ENCODE results near the gene EMILIN2. TPM values are rescaled to one million over a fixed set of nuclear protein-coding genes. Genes with fewer than 3 reads are reported as not detected.

Gene EMILIN2
- total and polyA plus RNA-seq, 2 experiments from 2014 or later = 10.6 to 16.8 TPM

- Histone ChIP-seq H3K9me3 (ENCODE audit: low read depth) (no peaks in the 10 kb centered on the region), H3K27me3 (no peaks in the 10 kb centered on the region), H3K36me3 (replicated peaks; ENCODE audit: insufficient read depth, low read depth) (no peaks in the 10 kb centered on the region), H3K79me2 (no peaks in the 10 kb centered on the region), H3K4me3 (no peak overlapping the region), H3K4me2 (no peak overlapping the region), H3K9me2 (replicated peaks; ENCODE audit: insufficient read depth) (no peaks in the 10 kb centered on the region), H4K20me1 (ENCODE audit: insufficient read depth, poor library complexity, severe bottlenecking) (no peaks in the 10 kb centered on the region), H2AFZ (no peak overlapping the region), H3K4me1 (ENCODE audit: insufficient read depth) (no peaks in the 10 kb centered on the region), H3K27ac (peak overlapping the region; percentile 7)
- DNase-seq (ENCODE audit: low spot score) = peak; percentile 81
- WGBS (ENCODE audit: low lambda C conversion rate, missing lambda C conversion rate) = 47% methylated on average over 10 of the region's 10 CpGs
- TF ChIP-seq EZH2 (IDR thresholded peaks at IDR 0.05; ENCODE audit: borderline replicate concordance) = no peak
- TF ChIP-seq CTCF (IDR thresholded peaks at IDR 0.05; ENCODE audit: poor library complexity) = peak; percentile 92
These were observed 85.7 kb downstream of the EMILIN2 start for GRCh38 chr18:2932247-2933181.

- no peaks in the 10 kb centered on the region for H3K27me3 ChIP-seq
- TF ChIP-seq CTCF (IDR thresholded peaks at IDR 0.05; ENCODE audit: poor library complexity) = no peak
- no peak for TF ChIP-seq EZH2phosphoT487 (IDR thresholded peaks at IDR 0.05; ENCODE audit: low read depth, severe bottlenecking, unreplicated experiment)
- no peak for TF ChIP-seq EZH2 (IDR thresholded peaks at IDR 0.05; ENCODE audit: borderline replicate concordance)
- no peak overlapping the region for H3K4me2 ChIP-seq
- H3K4me1 ChIP-seq (ENCODE audit: insufficient read depth) = peaks cover 5% of the 10 kb centered on the region
- H3K79me2 ChIP-seq = no peaks in the 10 kb centered on the region
- H3K9me2 ChIP-seq (replicated peaks; ENCODE audit: insufficient read depth) = no peaks in the 10 kb centered on the region
- no peak overlapping the region for H3K27ac ChIP-seq
- DNase-seq (ENCODE audit: low spot score) = no peak
- H3K36me3 ChIP-seq (replicated peaks; ENCODE audit: insufficient read depth, low read depth) = no peaks in the 10 kb centered on the region
- no peak overlapping the region for H2AFZ ChIP-seq
- WGBS (ENCODE audit: low lambda C conversion rate, missing lambda C conversion rate) = 80% methylated on average over 3 of the region's 3 CpGs
- H3K9me3 ChIP-seq (ENCODE audit: low read depth) = no peaks in the 10 kb centered on the region
- no peak overlapping the region for H3K4me3 ChIP-seq
- no peaks in the 10 kb centered on the region for H4K20me1 ChIP-seq (ENCODE audit: insufficient read depth, poor library complexity, severe bottlenecking)
These were observed 87.2 kb downstream of the EMILIN2 start for GRCh38 chr18:2933995-2934394.

GRCh38 chr18:2935438-2936192 is 88.8 kb downstream of the EMILIN2 start:
- Histone ChIP-seq H3K79me2 (no peaks in the 10 kb centered on the region), H3K9me3 (ENCODE audit: low read depth) (no peaks in the 10 kb centered on the region), H4K20me1 (ENCODE audit: insufficient read depth, poor library complexity, severe bottlenecking) (no peaks in the 10 kb centered on the region), H3K4me3 (no peak overlapping the region), H3K36me3 (replicated peaks; ENCODE audit: insufficient read depth, low read depth) (no peaks in the 10 kb centered on the region), H3K27me3 (no peaks in the 10 kb centered on the region), H3K9me2 (replicated peaks; ENCODE audit: insufficient read depth) (no peaks in the 10 kb centered on the region), H3K4me1 (ENCODE audit: insufficient read depth) (peaks cover 11% of the 10 kb centered on the region), H3K27ac (no peak overlapping the region), H2AFZ (no peak overlapping the region), H3K4me2 (no peak overlapping the region)
- WGBS (ENCODE audit: low lambda C conversion rate, missing lambda C conversion rate) = 91% methylated on average over 3 of the region's 3 CpGs
- TF ChIP-seq EZH2 (IDR thresholded peaks at IDR 0.05; ENCODE audit: borderline replicate concordance) = no peak
- TF ChIP-seq CTCF (IDR thresholded peaks at IDR 0.05; ENCODE audit: poor library complexity) = no peak
- TF ChIP-seq EZH2phosphoT487 (IDR thresholded peaks at IDR 0.05; ENCODE audit: low read depth, severe bottlenecking, unreplicated experiment) = no peak
- no peak for DNase-seq (ENCODE audit: low spot score)
